ENCODE measurements around the gene HARBI1.
A peak's percentile ranks its signal among the peaks of the same experiment; 100 is the strongest.
"Not testable (repeated sequence)": the region's sequence is repeated elsewhere in the genome, so short reads cannot be mapped to it uniquely, and the experiment has no call there.

The HARBI1 gene

DNA sequence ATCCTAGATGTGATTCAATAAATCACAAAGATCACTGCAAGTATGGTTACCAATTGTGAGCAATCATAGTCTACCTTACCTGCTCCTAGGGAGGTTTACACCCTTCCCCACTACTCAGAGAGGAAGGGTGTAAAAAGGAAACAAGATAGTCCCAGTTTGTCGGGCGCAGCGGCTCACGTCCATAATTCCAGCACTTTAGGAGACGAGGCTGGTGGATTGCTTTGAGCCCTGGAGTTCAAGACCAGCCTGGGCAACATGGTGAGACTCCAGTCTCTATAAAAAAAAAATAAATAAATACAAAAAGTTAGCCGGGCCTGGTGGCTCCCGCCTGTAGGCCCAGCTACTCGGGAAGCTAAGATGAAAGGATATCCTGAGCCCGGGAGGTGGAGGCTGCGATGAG, 22.2 kb downstream of the HARBI1 start:
- DNase-seq: no peak

DNA sequence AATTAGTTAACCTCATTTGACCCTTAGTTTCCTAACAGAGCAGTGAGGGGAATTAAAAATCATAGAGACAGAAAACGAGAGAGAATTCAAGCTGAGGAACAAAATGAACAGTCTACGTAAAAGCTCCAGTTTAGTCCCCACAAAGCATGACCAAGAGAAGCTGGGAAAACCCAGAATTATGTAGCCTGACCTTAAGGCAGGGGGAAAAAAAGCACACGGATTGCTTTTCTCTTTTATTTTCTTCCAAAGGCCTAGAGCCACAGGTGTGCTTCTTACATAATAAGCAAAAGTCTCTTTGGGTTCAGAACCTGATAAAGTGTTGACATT, 22.7 kb downstream of the HARBI1 start:
- DNase-seq: no peak

- DNase-seq: peak; percentile 74 to 80
Observed at GRCh38 chr11:46593550-46594373, 23.3 kb downstream of the HARBI1 start, which contains the start of gene AMBRA1. TSS of gene AMBRA1 (minus strand) at chr11:46594023. CDS start at chr11:46548380, 45,643 bp downstream.

DNA sequence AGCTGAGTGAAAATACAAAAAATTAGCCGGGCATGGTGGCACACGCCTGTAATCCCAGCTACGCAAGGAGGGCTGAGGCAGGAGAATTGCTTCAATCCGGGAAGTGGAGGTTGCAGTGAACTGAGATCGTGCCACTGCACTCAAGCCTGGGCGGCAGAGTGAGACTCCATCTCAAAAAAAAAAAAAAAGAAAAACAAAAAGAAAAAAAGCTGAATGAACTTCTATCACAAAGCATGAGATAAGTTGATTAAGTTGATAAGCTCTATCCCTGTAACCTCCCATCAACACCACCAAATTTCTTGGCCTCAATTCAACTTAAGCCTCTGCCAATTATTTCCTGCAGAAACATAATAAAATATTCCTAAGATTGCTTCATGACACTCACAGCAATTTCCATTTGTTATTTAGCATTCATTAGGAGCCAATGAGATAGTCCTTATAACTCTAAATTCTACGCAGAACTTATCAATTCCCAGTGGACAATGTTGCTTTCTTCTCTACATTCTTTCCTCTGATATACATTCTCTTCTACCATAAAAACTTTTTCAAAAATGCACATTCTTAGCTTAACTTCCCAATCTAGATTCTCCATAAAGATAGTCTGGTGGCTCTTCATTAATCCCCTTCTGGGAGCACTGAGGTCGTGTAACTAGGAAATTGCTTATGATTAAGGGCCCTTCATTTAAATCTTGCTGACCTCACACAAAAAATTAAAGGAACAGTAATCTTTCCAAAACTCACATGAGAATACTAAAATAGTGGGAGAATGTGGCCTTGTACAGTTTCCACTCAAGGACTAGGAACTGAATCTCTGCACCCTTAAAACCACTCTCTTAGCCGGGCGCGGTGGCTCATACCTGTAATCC, 26.1 kb downstream of the HARBI1 start:
- DNase-seq: no peak

DNA sequence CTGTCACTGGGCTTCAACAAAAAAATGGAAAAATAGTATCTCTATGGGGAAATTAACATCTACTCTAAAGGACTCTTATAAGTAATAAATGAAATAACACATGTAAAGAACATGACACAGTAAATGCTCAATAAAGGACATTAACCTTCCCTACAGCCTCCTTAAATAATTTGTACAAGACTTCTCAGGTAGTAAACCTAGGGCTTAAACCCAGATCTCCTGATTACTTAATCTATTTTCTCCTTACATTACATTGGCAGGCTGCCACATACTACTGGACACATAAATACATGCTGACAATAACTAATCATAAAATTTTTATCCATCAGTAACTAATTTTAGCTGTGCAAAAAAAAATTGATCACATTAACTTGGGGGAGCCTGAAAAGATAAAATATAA, 28.1 kb downstream of the HARBI1 start:
- no peak for DNase-seq

DNA sequence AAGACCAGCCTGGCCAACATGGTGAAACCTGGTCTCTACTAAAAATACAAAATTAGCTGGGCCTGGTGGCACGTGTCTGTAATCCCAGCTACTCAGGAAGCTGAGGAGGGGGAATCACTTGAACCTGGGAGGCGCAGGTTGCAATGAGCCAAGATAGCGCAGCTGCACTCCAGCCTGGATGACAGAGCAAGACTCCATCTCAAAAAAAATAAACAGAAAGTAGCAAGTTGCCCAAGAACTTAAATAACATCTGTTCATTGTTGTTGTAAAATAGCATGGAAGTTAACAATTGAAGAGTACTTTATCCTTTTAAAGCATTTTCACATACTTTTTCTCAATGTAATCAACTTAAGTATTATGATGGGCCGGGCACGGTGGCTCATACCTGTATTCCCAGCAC, 28.9 kb downstream of the HARBI1 start:
- no peak for DNase-seq

GRCh38 chr11:46583513-46583912, 33.5 kb downstream of the HARBI1 start:
- not testable (repeated sequence) for DNase-seq

DNA sequence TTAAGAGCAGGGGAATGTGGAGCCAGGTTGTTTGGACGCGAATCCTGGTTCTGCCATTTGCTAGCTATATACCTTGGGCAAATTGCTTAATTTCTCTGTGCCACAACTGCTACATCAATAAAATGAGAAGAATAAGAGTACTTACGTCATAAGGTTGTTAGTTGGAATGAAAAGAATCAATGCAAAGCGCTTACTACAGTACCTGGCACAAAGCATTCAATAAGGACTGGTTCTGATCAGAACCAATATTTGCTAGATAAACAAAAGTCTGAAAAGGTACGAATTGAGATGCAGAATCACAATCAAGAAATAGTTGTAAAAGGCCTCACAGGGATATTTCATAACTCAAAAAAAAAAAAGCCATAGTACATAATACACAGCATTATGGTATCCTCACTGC, 34.4 kb downstream of the HARBI1 start:
- no peak for DNase-seq

GRCh38 chr11:46577058-46577457, 40.0 kb downstream of the HARBI1 start:
- DNase-seq: no peak

- DNase-seq: no peak
Observed at GRCh38 chr11:46574656-46575055, 42.4 kb downstream of the HARBI1 start.

DNA sequence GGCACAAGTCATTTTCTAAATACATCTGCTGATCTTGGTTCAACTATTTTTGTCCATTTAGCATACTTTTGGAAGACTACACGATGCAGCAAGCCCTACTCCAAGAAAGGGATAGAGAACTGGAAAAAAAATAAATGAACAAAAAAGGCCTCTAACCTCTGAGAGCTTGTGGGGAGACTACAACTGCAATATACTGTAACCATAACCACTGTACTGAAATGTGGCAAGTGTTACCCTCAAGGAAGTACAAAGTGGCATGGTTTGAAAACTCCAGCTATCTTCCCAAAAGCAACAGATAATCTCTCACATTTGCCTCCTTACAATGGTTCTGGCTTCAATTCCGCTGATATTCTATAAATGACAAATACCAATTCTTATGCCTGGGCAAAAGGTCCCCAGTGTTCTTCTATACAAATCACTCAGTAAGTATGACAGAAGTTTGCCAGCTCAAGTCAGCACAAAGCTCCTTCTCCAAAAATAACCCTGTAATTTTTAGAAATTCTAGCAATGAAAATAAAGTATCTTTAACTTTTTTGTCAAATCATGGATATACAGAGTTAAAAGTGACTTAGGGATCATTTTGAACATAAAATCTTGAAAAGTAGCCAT, 46.1 kb downstream of the HARBI1 start:
- DNase-seq: no peak

GRCh38 chr11:46565232-46565840, 51.7 kb downstream of the HARBI1 start:
- no peak for DNase-seq

- DNase-seq: no peak
Observed at GRCh38 chr11:46564459-46564858, 52.6 kb downstream of the HARBI1 start.

GRCh38 chr11:46562527-46562926, 54.5 kb downstream of the HARBI1 start:
- no peak for DNase-seq

- DNase-seq: peak; percentile 13 to 23
Observed at GRCh38 chr11:46560300-46560991, 56.6 kb downstream of the HARBI1 start.

- no peak for DNase-seq
Observed at GRCh38 chr11:46559815-46560214, 57.2 kb downstream of the HARBI1 start.

GRCh38 chr11:46557684-46558151, 59.3 kb downstream of the HARBI1 start:
- no peak for DNase-seq

DNA sequence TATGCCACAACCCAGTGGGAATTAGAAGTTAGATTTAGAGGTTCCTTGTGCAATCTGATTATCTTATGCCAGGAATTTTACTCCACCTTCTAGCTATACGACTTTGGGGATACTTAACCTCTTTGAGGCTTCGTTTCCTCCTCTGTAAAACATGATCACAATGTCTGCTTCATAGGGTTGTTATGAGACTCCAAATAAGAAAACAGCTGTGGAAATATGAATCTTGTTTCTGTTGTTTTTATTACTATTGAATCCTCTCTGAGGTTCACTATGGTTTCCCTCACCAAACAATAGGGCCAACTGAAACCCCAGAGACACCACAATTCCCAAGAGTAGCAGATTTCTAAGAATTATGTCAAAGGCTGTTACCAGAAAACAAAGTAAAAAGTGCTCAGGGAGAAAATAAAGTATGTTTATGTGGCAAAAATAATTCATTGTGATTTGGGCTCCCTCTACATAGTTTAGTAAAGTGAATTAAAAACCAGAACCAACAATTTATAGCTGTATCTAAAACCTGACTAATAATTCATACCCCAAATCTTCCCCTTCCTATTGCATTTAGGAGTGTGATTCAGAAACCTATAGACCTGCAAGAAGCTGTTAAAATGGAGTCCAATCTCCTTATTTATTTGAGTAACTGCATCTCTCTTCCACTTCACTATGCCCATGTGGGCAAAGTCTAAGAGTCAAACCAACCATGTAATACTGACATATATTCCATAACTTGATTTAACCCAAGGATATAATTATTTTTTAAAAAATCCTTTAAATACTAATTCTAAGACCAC, 61.6 kb downstream of the HARBI1 start:
- no peak for DNase-seq

GRCh38 chr11:46554213-46555147, 62.5 kb downstream of the HARBI1 start:
- no peak for DNase-seq

DNA sequence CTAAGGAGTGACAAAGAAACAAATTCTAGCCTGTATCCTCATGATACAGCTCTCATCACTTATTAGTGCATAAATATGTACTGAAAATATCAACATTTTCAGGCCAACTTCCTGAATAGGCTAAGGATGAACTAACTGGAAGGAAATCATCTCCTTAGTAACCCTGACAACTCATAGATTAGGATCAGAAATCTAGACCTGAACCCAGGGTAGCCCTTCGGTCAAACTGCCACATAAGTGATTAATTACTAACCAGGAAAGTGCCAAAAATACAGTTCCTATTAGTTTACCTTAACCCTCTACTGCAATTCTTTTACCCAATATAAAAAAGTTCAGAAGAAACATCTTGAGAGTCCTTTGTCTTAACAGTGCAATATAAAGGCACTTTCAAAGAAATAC, 63.2 kb downstream of the HARBI1 start:
- no peak for DNase-seq

Data from activated CD4-positive, alpha-beta T cell treated with anti-CD3 and anti-CD28 coated beads for 4 hours (primary cell).